Right atrium auricular region (tissue), 2 donors: ENCODE measurements around the gene TENM4. TPM values are rescaled to one million over a fixed set of nuclear protein-coding genes. Genes with fewer than 3 reads are reported as not detected.

ENCODE experiments used
- DNase-seq: peaks from one replicate; pipeline ENCODE4 v3.0.0-alpha.2; 2019; ENCODE audit warnings: low spot score
- H3K27ac ChIP-seq, 2 donors: fragments of 200-600 bp; sonication (generic); 1 replicate in 1 of 2; 2 replicates in 1 of 2; pipeline ENCODE4 v1.5.1; 2016 to 2019
- H3K27me3 ChIP-seq, 2 donors: fragments of 200-600 bp; sonication (generic); one replicate each; pipeline versions ENCODE4 v1.5.1 to v1.6.0; 2017 to 2019
- H3K36me3 ChIP-seq: fragments of 200-600 bp; sonication (generic); one replicate; pipeline ENCODE4 v1.5.1; 2016
- H3K4me1 ChIP-seq, 2 donors: fragments of 200-600 bp; sonication (generic); one replicate each; pipeline versions ENCODE4 v1.5.1 to v1.6.0; 2017 to 2019
- H3K4me3 ChIP-seq, 2 donors: fragments of 200-600 bp; sonication (generic); 1 replicate in 1 of 2; 2 replicates in 1 of 2; pipeline ENCODE4 v1.5.1; 2017 to 2019; ENCODE audit warnings: mild to moderate bottlenecking in 1 of 2, moderate library complexity in 1 of 2
- H3K9me3 ChIP-seq, 2 donors: fragments of 200-600 bp; sonication (generic); one replicate each; pipeline ENCODE4 v1.5.1; 2019
- total RNA-seq, 2 donors: library from RNA; depleted of rRNA; stranded (reverse); fragments of >200 nt; gene quantifications; one replicate each; pipeline ENCODE4 v1.1.0, GENCODE V29; 2016
- TF ChIP-seq, protein P1 (sequence below), 2 donors: fragments of 200-600 bp; sonication (generic); IDR thresholded peaks; one replicate each; pipeline ENCODE4 v1.5.1; 2019; ENCODE audit warnings: antibody characterized with exemption in 2 of 2

Gene TENM4
- total RNA-seq, 2 donors from 2014 or later: 0.30 to 0.98 TPM

DNA sequence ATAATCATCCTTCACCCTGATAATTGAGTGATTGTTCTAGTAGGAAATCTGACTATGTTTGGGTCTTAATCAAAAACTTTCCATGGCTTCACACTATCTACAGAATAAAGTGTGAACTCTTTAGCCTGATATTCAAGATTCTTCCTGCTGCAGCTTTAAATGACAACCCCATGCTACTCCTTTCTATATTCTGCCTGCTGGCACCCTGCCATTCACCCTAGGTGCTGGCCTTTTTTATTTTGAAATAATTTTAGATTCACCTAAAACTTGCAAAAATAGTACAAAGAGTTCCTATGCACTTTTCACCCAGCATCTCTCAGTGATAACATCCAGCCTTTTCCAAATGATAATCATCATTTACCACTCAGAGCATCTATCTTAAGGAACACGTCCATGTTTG, 502.8 kb downstream of the TENM4 start:
- Histone ChIP-seq H3K4me3 (no peak overlapping the region), H3K27ac (no peak overlapping the region), H3K4me1 (no peaks in the 10 kb centered on the region), H3K36me3 (no peaks in the 10 kb centered on the region), H3K27me3 (no peaks in the 10 kb centered on the region), H3K9me3 (no peaks in the 10 kb centered on the region)
- TF ChIP-seq, protein P1, sequence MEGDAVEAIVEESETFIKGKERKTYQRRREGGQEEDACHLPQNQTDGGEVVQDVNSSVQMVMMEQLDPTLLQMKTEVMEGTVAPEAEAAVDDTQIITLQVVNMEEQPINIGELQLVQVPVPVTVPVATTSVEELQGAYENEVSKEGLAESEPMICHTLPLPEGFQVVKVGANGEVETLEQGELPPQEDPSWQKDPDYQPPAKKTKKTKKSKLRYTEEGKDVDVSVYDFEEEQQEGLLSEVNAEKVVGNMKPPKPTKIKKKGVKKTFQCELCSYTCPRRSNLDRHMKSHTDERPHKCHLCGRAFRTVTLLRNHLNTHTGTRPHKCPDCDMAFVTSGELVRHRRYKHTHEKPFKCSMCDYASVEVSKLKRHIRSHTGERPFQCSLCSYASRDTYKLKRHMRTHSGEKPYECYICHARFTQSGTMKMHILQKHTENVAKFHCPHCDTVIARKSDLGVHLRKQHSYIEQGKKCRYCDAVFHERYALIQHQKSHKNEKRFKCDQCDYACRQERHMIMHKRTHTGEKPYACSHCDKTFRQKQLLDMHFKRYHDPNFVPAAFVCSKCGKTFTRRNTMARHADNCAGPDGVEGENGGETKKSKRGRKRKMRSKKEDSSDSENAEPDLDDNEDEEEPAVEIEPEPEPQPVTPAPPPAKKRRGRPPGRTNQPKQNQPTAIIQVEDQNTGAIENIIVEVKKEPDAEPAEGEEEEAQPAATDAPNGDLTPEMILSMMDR (IDR thresholded peaks at IDR 0.05): no peak
- DNase-seq: no peak

DNA sequence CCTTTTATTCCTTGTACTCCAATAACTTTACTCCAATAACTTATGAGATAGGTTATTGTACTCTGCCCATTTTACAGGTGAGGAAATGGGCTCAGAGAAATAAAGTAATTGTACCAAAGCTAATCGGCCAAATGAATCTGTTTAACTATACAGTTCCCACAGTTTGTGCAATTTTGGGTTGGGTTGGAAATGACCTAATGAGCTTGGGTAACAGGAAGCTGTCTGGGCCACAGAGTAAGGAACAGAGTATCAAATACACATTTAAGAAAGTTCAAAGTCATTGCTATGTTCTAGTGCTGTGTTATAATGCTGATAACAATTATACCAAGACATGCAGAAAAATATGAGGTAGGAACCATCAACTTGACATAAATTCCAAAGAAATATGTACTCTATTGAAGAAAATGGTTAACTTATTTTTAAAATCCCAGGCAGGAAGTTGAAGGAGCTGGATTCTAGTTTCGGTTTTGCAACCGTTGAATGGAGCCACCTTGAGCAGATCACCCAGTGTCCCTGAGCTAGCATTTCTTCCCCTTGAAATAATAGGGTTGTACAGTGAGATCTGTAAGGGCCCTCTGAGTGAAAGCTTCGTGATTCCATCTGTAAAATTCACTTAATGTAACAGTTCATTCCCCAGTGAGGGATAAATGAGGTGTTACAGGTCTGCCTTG, 505.3 kb downstream of the TENM4 start:
- Histone ChIP-seq H3K27me3 (no peaks in the 10 kb centered on the region), H3K4me3 (no peak overlapping the region), H3K9me3 (no peaks in the 10 kb centered on the region), H3K36me3 (no peaks in the 10 kb centered on the region), H3K4me1 (no peaks in the 10 kb centered on the region), H3K27ac (no peak overlapping the region)
- DNase-seq: no peak
- TF ChIP-seq, protein P1 (IDR thresholded peaks at IDR 0.05): no peak

DNA sequence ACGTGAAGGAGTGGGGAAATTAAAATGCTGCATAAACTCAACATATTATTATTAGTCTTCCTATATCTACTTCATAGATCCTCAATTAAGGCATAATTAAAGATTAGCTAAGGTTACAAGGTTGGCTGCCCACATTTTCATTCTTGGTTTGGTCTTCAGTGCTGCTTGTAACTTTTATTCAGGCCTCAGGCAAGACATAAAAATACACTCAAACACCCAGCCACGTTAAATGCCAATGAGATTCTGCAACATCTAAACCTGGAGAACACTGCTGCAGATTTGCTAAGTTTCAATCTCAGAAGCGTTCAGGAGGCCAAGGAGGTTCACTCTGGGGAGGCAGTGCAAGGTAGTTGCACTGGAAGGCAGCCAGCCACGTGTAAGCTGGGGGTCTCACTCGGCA, 507.5 kb downstream of the TENM4 start:
- H3K36me3 ChIP-seq: no peaks in the 10 kb centered on the region
- H3K4me1 ChIP-seq: no peaks in the 10 kb centered on the region
- H3K27me3 ChIP-seq: no peaks in the 10 kb centered on the region
- H3K9me3 ChIP-seq: no peaks in the 10 kb centered on the region
- DNase-seq: no peak
- no peak overlapping the region for H3K4me3 ChIP-seq
- H3K27ac ChIP-seq: no peak overlapping the region
- TF ChIP-seq, protein P1 (IDR thresholded peaks at IDR 0.05): no peak

DNA sequence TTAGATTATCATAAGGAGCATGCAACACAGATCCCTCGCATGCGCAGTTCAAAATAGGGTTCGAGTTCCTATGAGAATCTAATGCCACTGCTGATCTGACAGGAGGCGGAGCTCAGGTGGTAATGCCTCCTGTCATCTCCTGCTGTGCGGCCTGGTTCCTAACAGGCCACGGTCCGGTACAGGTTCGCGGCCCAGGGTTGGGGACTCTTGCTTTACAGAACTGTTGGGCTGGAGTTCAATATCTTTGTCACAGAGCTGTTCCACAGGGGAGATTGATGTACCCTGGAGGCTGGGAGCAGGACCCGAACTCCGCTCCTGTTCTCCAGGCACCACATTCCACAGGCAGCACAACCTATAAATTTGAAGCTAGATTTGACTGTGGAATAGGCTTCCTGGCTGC, 508.1 kb downstream of the TENM4 start:
- no peaks in the 10 kb centered on the region for H3K4me1 ChIP-seq

DNA sequence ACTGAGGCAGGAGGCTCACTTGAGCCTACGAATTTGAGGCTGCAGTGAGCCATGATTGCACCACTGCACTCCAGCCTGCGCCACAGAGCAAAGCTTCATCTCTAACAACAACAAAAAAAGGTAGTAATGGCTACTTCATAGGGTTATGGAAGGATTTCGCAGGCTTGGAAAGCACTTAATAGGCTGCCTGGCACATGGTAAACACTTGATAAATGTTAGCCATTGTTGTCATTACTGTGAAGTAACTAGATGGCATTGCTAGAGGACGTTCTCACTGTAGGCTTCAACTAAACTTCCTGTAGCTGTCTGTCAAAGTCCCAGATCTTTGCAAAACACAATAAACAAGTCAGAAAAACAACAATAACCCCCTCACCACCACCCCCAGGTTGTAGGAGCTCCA, 508.9 kb downstream of the TENM4 start:
- H3K9me3 ChIP-seq: no peaks in the 10 kb centered on the region
- no peaks in the 10 kb centered on the region for H3K4me1 ChIP-seq
- no peaks in the 10 kb centered on the region for H3K27me3 ChIP-seq
- no peak for DNase-seq
- TF ChIP-seq, protein P1 (IDR thresholded peaks at IDR 0.05): no peak
- no peak overlapping the region for H3K27ac ChIP-seq
- no peaks in the 10 kb centered on the region for H3K36me3 ChIP-seq
- H3K4me3 ChIP-seq: no peak overlapping the region

More for the DNA sequence above, 508.1 kb downstream of the TENM4 start:
- no peak overlapping the region for H3K27ac ChIP-seq
- no peak for DNase-seq
- TF ChIP-seq, protein P1 (IDR thresholded peaks at IDR 0.05): no peak
- H3K4me3 ChIP-seq: no peak overlapping the region
- H3K9me3 ChIP-seq: no peaks in the 10 kb centered on the region
- no peaks in the 10 kb centered on the region for H3K36me3 ChIP-seq
- no peaks in the 10 kb centered on the region for H3K27me3 ChIP-seq
